Measurements from ENCODE around the gene RGS12.

Gene RGS12

GRCh38 chr4:3335982-3336381, 43.2 kb downstream of the RGS12 start:
- TF ChIP-seq CTCF (IDR thresholded peaks at IDR 0.05; ENCODE audit: low read depth, low read length), result no peak
- Histone ChIP-seq H3K4me3 (ENCODE audit: low read depth, low read length) (no peak overlapping the region), H3K9me3 (no peaks in the 10 kb centered on the region), H3K27me3 (no peaks in the 10 kb centered on the region), H3K4me1 (no peaks in the 10 kb centered on the region), H3K36me3 (no peaks in the 10 kb centered on the region)
- DNase-seq, result no peak

- Histone ChIP-seq H3K4me3 (ENCODE audit: low read depth, low read length) (no peak overlapping the region), H3K9me3 (no peaks in the 10 kb centered on the region), H3K36me3 (no peaks in the 10 kb centered on the region), H3K27me3 (no peaks in the 10 kb centered on the region), H3K4me1 (no peaks in the 10 kb centered on the region)
- TF ChIP-seq CTCF (IDR thresholded peaks at IDR 0.05; ENCODE audit: low read depth, low read length), result no peak
- DNase-seq, result no peak
These were observed 43.8 kb downstream of the RGS12 start for GRCh38 chr4:3336382-3337356.

GRCh38 chr4:3337357-3337732, 44.5 kb downstream of the RGS12 start:
- H3K9me3 ChIP-seq, result no peaks in the 10 kb centered on the region
- H3K4me1 ChIP-seq, result peaks cover 4% of the 10 kb centered on the region
- no peak for TF ChIP-seq CTCF (IDR thresholded peaks at IDR 0.05; ENCODE audit: low read depth, low read length)

GRCh38 chr4:3337811-3338210, 45.0 kb downstream of the RGS12 start:
- DNase-seq, result no peak
- Histone ChIP-seq H3K4me3 (ENCODE audit: low read depth, low read length) (no peak overlapping the region), H3K9me3 (no peaks in the 10 kb centered on the region), H3K36me3 (no peaks in the 10 kb centered on the region), H3K27me3 (no peaks in the 10 kb centered on the region), H3K4me1 (peaks cover 4% of the 10 kb centered on the region)
- TF ChIP-seq CTCF (IDR thresholded peaks at IDR 0.05; ENCODE audit: low read depth, low read length), result no peak

More at GRCh38 chr4:3337357-3337732, 44.5 kb downstream of the RGS12 start:
- Histone ChIP-seq H3K36me3 (no peaks in the 10 kb centered on the region), H3K4me3 (ENCODE audit: low read depth, low read length) (no peak overlapping the region), H3K27me3 (no peaks in the 10 kb centered on the region)
- DNase-seq, result no peak

- Histone ChIP-seq H3K9me3 (no peaks in the 10 kb centered on the region), H3K4me3 (ENCODE audit: low read depth, low read length) (no peak overlapping the region), H3K36me3 (no peaks in the 10 kb centered on the region), H3K27me3 (no peaks in the 10 kb centered on the region), H3K4me1 (peaks cover 4% of the 10 kb centered on the region)
- DNase-seq, result no peak
- TF ChIP-seq CTCF (IDR thresholded peaks at IDR 0.05; ENCODE audit: low read depth, low read length), result no peak
These were observed 45.6 kb downstream of the RGS12 start for GRCh38 chr4:3338321-3338838.

GRCh38 chr4:3338976-3339531, 46.2 kb downstream of the RGS12 start:
- Histone ChIP-seq H3K4me3 (ENCODE audit: low read depth, low read length) (no peak overlapping the region), H3K9me3 (no peaks in the 10 kb centered on the region), H3K4me1 (peaks cover 4% of the 10 kb centered on the region), H3K27me3 (no peaks in the 10 kb centered on the region), H3K36me3 (no peaks in the 10 kb centered on the region)
- no peak for TF ChIP-seq CTCF (IDR thresholded peaks at IDR 0.05; ENCODE audit: low read depth, low read length)
- DNase-seq, result no peak

Measured in BE2C (cell line).